AG20443 (cell line): ENCODE data around the gene NPC2.

ENCODE experiments used
- DNase-seq: peaks from one replicate; pipeline ENCODE4 v3.0.0; 2012; ENCODE audit warnings: low spot score, mixed read lengths

The NPC2 gene

GRCh38 chr14:74503291-74503937 is 10.3 kb upstream of the NPC2 start:
- no peak for DNase-seq

DNA sequence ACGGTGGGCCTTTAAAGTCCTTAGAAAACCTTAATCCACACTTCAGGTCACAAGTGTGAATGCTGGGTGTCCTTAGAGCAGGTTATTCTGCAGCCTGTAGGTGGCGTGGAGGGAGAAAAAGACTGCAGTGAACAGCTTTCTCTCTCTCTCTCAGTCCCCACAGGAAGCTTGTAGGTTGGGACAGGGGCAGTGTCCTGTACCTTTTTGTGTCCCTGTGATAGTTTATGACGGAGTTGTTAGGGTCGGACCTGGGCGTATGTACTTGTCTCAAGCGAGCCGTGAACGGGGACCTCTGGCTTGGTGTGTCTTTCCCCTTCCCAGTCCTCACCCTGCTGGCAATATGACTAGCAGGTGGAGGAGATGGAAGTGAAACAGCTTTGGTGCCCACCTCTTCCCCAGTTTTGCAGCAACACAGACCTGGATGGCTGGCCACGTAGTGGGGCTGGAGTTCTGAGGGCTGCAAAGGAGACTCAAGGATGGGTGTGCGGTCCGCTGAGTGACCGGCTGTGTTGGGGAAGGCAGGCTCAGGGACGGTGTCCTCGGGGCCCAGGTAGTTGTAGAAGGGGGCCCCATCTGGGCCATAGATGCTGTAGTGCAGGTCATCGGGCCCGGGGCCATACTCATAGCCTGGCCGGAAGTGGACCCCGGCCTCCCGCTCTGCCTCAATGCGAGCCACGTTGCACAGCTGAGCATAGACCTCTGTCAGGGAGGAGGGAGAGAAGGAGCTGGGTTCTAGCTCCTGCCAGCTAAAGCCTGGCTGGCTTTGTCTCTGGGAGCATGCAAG is 9.3 kb upstream of the NPC2 start:
- DNase-seq, result no peak

GRCh38 chr14:74501691-74502090 is 8.6 kb upstream of the NPC2 start:
- DNase-seq, result no peak

- DNase-seq, result peak; percentile 69
Observed at GRCh38 chr14:74501135-74501614, 8.1 kb upstream of the NPC2 start.

DNA sequence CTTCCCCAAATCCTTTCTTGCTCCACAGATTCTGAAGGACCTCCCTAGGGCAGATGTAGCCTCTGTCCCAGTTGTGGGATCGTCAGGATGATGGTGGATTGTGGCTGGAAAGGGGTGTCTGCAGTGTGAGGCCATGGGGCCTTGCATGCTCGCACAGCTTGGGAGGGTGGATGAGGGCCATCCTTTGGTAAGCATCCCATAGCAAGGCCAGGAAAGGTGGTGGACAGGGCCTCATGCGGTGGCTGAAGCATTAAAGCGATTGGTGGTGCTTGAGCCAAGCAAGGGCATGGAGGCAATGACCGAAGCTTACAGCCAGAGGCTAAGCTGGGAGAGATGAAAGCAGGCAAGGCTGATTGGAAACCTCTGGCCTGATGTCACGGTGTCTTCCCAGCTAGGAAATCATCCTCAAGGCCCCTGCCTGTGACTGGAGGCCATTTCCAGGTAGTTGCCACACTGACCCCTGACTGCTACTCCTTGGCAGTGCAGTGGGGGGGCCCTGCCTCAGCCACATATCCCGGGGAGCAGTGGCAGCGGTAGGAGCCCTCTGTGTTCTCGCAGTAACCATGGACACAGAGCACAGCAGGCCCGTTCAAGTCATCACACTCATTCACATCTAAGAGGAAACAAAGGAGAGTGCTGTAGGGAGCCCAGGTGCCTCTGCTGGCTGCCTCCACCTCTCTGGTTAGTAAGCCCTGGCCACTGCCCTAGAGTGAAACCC is 7.5 kb upstream of the NPC2 start:
- no peak for DNase-seq

DNA sequence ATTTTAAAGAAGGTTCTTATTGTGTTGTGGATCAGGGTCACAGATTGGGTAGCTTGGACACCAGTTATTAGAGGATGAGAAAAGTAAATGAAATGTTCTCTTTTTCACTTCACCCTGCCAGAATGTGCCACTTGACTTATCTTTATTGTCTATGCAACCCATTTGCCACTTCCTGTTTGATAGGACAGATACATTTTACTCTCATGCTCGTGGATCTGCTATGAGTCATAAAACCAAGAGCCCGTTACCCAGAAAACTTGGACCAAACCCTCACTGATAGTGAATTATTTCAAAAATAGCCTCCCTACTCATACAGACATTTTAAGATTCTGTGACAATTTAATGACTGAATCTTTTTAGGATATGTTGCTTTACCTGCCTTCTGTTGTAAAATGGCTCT is 2.3 kb upstream of the NPC2 start:
- no peak for DNase-seq

GRCh38 chr14:74493343-74494261 is 497 bp upstream of the NPC2 start, which contains the start of gene ISCA2:
Gene ISCA2, plus strand, starts transcription at chr14:74493765. Its CDS starts 10 bp downstream, at chr14:74493775.
- peak; percentile 98 for DNase-seq

DNA sequence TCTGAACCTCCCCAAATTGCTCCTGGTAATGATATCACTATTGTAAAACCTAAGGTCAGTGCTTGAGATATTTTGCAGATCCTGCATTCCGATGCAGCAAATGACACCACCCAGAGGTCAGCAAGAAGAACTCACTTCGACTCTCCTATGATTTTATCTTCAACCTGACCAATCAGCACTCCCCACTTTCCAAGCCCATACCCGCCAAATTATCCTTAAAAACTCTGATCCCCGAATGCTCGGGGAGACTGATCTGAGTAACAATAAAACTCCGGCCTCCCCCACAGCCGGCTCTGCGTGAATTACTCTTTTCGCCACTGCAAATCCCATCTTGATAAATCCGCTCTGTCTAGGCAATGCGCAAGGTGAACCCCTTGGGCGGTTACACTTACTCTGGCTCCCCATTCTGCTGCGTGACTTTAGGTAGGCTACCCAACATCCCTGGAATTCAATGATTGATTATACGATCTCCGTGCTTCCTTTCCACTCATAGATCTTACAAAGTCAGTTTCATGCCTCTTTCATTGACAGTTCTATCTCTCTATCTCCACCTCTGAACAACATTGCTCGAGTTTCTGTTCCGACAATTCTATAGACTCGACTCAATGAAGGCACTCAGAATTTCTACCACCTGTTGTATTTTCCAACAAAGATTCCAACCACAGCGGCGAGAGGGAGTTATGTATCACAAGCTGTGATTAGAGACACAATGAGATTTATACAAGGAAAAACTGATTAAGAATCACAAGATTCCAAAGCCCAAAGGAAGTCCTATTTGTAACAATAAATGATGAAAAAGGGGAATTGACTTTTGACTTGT is 939 bp downstream of the NPC2 start:
- DNase-seq, result peak; percentile 45

GRCh38 chr14:74490486-74490885 is 2.6 kb downstream of the NPC2 start:
- DNase-seq, result no peak

DNA sequence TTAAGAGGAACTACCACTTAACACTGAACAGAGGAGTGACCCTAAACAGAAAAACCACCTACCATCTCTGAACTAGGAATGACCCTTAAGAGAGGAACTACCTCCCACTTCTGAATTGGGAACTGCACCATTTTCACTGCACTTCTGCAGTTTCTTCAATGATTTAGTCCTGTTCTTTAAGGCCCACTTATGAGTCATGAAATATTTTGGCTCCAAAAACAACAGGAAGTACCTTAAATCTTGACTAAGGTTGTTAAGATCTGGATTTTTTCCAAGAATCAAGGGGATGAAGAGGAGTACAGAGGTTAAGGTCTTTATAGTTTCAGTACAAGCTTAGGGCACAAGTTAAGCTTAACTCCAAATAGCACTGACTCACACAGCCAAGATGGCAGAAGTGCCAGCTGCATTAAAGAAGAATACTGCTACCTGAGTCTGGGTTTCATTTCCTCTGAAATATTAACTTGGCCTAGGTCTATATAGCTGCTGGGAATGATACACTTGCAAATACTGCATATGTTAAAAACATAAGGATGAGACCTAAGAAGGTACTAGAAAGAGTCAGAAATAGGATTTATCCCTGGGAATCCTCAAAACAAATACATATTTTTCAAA is 4.2 kb downstream of the NPC2 start:
- DNase-seq, result no peak

- no peak for DNase-seq
Observed at GRCh38 chr14:74486164-74486563, 6.9 kb downstream of the NPC2 start.

GRCh38 chr14:74483321-74483720 is 9.8 kb downstream of the NPC2 start:
- DNase-seq, result no peak

DNA sequence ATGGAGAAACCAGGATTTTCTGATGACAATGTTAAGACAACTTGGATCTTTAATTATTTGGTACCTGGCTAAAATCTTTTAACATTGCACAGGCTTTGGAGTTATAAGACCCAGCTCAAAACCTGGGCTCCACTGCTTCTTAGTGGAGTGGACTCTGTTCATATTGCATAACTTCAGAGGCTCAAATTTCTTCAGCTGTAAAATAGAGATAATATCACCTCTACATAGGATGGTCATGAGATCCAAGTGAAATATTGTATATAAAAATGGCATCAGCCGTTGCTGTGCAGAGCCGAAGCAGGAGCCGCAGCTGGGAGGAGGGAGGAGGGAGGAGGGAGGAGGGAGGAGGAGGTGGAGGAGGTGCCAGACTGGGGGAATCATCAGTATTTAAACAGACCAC is 10.5 kb downstream of the NPC2 start:
- DNase-seq, result no peak

DNA sequence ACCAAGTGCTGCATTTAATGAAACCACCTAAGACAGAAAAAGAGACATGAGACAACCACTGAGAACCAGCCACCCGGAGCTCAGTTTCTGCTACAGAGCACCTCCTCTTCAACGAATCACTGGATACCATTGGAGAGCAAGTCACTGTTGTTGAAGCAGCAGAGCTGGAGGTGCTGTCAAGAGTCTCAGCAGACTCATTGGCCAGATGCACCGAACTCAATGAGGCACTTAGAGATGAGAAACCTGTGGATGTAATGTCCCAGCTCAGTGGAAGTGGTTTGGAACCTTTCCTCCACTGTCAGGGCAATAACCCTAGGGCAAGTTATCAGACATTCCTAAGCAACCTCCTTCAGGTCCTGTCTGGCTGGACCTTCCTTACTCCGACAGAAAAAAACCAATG is 13.1 kb downstream of the NPC2 start:
- DNase-seq, result no peak

- DNase-seq, result no peak
Observed at GRCh38 chr14:74478996-74479635, 14.0 kb downstream of the NPC2 start.

- DNase-seq, result no peak
Observed at GRCh38 chr14:74476607-74477006, 16.5 kb downstream of the NPC2 start.

DNA sequence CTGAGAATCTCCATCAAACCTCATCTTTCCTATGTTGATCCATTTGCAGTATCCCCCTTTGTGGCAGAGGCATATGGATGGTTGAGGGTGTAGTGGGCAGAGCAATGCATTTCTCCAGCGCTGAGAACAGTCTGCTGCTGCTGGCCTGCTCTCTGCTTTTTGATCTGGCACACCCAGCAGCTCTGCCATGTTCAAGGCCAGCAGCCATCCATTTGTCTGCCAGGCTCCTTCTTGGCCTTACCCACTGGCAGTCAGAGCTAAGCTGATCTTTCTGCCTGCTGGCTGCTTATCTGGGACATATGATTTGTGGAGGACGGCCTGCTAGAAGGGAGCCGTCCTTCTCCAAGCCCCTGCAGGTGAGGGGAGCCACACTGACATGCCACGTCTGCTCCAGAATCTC is 17.0 kb downstream of the NPC2 start:
- no peak for DNase-seq

- DNase-seq, result peak; percentile 78
Observed at GRCh38 chr14:74475678-74476077, 17.4 kb downstream of the NPC2 start.

GRCh38 chr14:74474376-74474775 is 18.7 kb downstream of the NPC2 start:
- no peak for DNase-seq

DNA sequence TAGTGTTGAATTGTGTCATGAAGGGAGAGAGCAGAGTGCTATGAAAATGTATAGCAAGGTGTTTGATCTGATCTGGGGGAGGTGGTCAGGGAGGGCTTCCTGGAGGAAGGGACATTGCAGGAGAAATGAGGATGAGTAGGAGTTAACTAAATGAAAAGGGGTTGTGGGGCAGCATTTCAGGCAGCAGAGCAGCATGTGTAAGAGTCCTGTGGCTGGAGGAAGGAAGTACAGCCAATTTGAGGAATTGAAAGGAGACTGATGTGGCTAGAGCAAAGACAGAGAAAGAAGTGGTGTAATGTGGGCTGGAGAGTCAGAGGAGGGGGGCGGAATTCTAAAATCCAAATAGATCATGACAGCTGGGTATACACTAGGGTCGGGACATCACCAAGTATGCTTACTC is 20.5 kb downstream of the NPC2 start:
- no peak for DNase-seq
